Thyroid gland (tissue), 4 donors: ENCODE results near the gene ATRNL1. TPM values are rescaled to one million over a fixed set of nuclear protein-coding genes. Genes with fewer than 3 reads are reported as not detected.
A peak's percentile ranks its signal among the peaks of the same experiment; 100 is the strongest.

Experiments
- DNase-seq, 2 donors: peaks; one replicate each; pipeline ENCODE4 v3.0.0-alpha.2; 2019
- H3K27ac ChIP-seq, 3 donors: fragments of 200-600 bp; sonication (generic); 1 replicate in 2 of 3; 2 replicates in 1 of 3; pipeline ENCODE4 v1.5.1; 2016 to 2019; ENCODE audit warnings: mild to moderate bottlenecking in 1 of 3, moderate library complexity in 1 of 3
- H3K27me3 ChIP-seq: fragments of 200-600 bp; sonication (generic); one replicate; pipeline ENCODE4 v1.5.1; 2019
- H3K36me3 ChIP-seq, 2 donors: fragments of 200-600 bp; sonication (generic); one replicate each; pipeline ENCODE4 v1.5.1; 2016 to 2019
- H3K4me1 ChIP-seq, 2 donors: fragments of 200-600 bp; sonication (generic); one replicate each; pipeline ENCODE4 v1.5.1; 2017 to 2019
- H3K4me3 ChIP-seq, 3 donors: fragments of 200-600 bp; sonication (generic); replicated peaks in 1 of 3; 1 replicate in 2 of 3; 2 replicates in 1 of 3; pipeline ENCODE4 v1.5.1; 2016; ENCODE audit warnings: mild to moderate bottlenecking in 1 of 3
- H3K9me3 ChIP-seq: fragments of 200-600 bp; sonication (generic); one replicate; pipeline ENCODE4 v1.5.1; 2017
- CTCF ChIP-seq, 6 experiments: fragments of 200-600 bp in 3 of 6; fragments of 450-650 bp in 3 of 6; sonication (generic) in 3 of 6; IDR thresholded peaks; one replicate each; pipeline ENCODE4 v1.5.1; 2016 to 2019; ENCODE audit warnings: antibody characterized with exemption in 6 of 6, mild to moderate bottlenecking in 2 of 6, inconsistent platforms in 1 of 6, moderate library complexity in 1 of 6
- POLR2A ChIP-seq, 2 donors: fragments of 450-650 bp; IDR thresholded peaks; one replicate each; pipeline ENCODE4 v1.6.1; 2017; ENCODE audit warnings: antibody characterized with exemption in 2 of 2, mild to moderate bottlenecking in 2 of 2, moderate library complexity in 1 of 2
- WGBS, 2 donors: methylation state at CpG; one replicate each; pipeline ENCODE4 v1.1.5; 2017; 5-methylcytosine and 5-hydroxymethylcytosine counted together
- intact Hi-C: fragments of 100-400 bp; cut with DNase I; formaldehyde crosslinking; loops from one replicate; pipeline ENCODE4 v1.15.1; 2023
- total RNA-seq, 4 donors: library from RNA; depleted of rRNA; stranded (reverse); fragments of >200 nt; gene quantifications; one replicate each; pipeline ENCODE4 v1.2.3, GENCODE V29; 2016

Gene ATRNL1
- total RNA-seq, 4 donors from 2014 or later: 2.3 to 6.3 (median 3.8) TPM

GRCh38 chr10:115950320-115950719 is 857.2 kb downstream of the ATRNL1 start:
- Histone ChIP-seq H3K27ac (peak overlapping the region; percentile 51 to 72 (median 64)), H3K36me3 (no peaks in the 10 kb centered on the region), H3K9me3 (no peaks in the 10 kb centered on the region), H3K27me3 (no peaks in the 10 kb centered on the region), H3K4me3 (no peak overlapping the region), H3K4me1 (peaks cover 31 to 45% of the 10 kb centered on the region in 2 donors)
- 7 to 17% methylated on average over 3 of the region's 3 CpGs for WGBS, 2 donors
- intact Hi-C loops: no loop called here
- peak in 1 of 2 donors; percentile 8 for DNase-seq
- TF ChIP-seq CTCF (IDR thresholded peaks at IDR 0.05): no peak
- TF ChIP-seq POLR2A (IDR thresholded peaks at IDR 0.05): no peak

GRCh38 chr10:115951242-115951641 is 858.1 kb downstream of the ATRNL1 start:
- no peak overlapping the region for H3K4me3 ChIP-seq
- WGBS, 2 donors: 38 to 42% methylated on average over 3 of the region's 3 CpGs
- H3K9me3 ChIP-seq: no peaks in the 10 kb centered on the region
- H3K27me3 ChIP-seq: no peaks in the 10 kb centered on the region
- H3K4me1 ChIP-seq: peaks cover 31 to 45% of the 10 kb centered on the region in 2 donors
- no peaks in the 10 kb centered on the region for H3K36me3 ChIP-seq
- DNase-seq: no peak
- H3K27ac ChIP-seq: peak overlapping the region in 2 of 3 donors; percentile 64 to 72
- intact Hi-C loops: no loop called here
- TF ChIP-seq POLR2A (IDR thresholded peaks at IDR 0.05): no peak
- TF ChIP-seq CTCF (IDR thresholded peaks at IDR 0.05): no peak

DNA sequence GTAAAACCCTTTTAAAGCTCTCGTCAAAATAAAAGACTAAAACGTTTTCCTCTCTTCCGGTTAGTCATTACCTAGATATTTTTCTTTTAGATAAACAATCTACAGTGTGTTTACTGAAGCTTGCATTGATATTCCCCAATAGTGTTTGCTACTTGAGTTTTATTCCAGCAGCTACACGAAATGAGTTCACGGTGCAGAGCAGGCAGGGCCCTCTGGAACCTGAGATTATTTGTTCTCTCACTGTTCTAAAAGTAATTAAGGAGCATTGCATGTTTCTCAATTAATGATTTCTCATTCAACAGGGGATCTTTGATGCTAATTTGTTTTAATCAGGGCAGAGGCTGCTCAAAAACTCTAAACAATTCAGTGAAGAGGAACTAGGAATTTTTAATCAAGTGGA is 860.1 kb downstream of the ATRNL1 start:
- Histone ChIP-seq H3K4me3 (no peak overlapping the region), H3K36me3 (no peaks in the 10 kb centered on the region), H3K27me3 (no peaks in the 10 kb centered on the region), H3K27ac (no peak overlapping the region), H3K9me3 (no peaks in the 10 kb centered on the region), H3K4me1 (peaks cover 31 to 45% of the 10 kb centered on the region in 2 donors)
- WGBS, 2 donors: 49 to 51% methylated on average over 5 of the region's 5 CpGs
- TF ChIP-seq POLR2A (IDR thresholded peaks at IDR 0.05) (no peak), CTCF (IDR thresholded peaks at IDR 0.05) (no peak)
- intact Hi-C loops: no loop called here
- no peak for DNase-seq

- no peaks in the 10 kb centered on the region for H3K27me3 ChIP-seq
These were observed 860.8 kb downstream of the ATRNL1 start for GRCh38 chr10:115953968-115954367.

More at GRCh38 chr10:115953968-115954367, 860.8 kb downstream of the ATRNL1 start:
- TF ChIP-seq POLR2A (IDR thresholded peaks at IDR 0.05): no peak
- no peak for TF ChIP-seq CTCF (IDR thresholded peaks at IDR 0.05)
- Histone ChIP-seq H3K36me3 (no peaks in the 10 kb centered on the region), H3K4me3 (no peak overlapping the region), H3K9me3 (no peaks in the 10 kb centered on the region), H3K27ac (no peak overlapping the region), H3K4me1 (peaks cover 31 to 45% of the 10 kb centered on the region in 2 donors)
- no peak for DNase-seq
- intact Hi-C loops: no loop called here
- 89 to 92% methylated on average over 7 of the region's 7 CpGs for WGBS, 2 donors
